HuH-7.5 (cell line): Measurements from ENCODE around the gene PRPSAP2.
A peak's percentile ranks its signal among the peaks of the same experiment; 100 is the strongest.
"Not testable (repeated sequence)": the region's sequence is repeated elsewhere in the genome, so short reads cannot be mapped to it uniquely, and the experiment has no call there.

ENCODE experiments used
- DNase-seq: peaks from one replicate; pipeline ENCODE4 v3.0.0; 2011; ENCODE audit warnings: low spot score

PRPSAP2 gene

GRCh38 chr17:18857864-18858566 lies at the start of gene PRPSAP2:
Gene PRPSAP2, plus strand, starts transcription at chr17:18858131. Its CDS starts 7,703 bp downstream, at chr17:18865834.
- DNase-seq, result peak; percentile 77

GRCh38 chr17:18815924-18816323 lies 42.0 kb upstream of the PRPSAP2 start:
- not testable (repeated sequence) for DNase-seq

GRCh38 chr17:18816489-18817371 lies 41.2 kb upstream of the PRPSAP2 start:
- not testable (repeated sequence) for DNase-seq

GRCh38 chr17:18821430-18821829 lies 36.5 kb upstream of the PRPSAP2 start:
- DNase-seq, result not testable (repeated sequence)

GRCh38 chr17:18827613-18828012 lies 30.3 kb upstream of the PRPSAP2 start:
- not testable (repeated sequence) for DNase-seq

- no peak for DNase-seq
These were observed 9.4 kb upstream of the PRPSAP2 start for GRCh38 chr17:18848501-18848900.

- DNase-seq, result no peak
These were observed 7.3 kb upstream of the PRPSAP2 start for GRCh38 chr17:18850679-18851078.

- no peak for DNase-seq
These were observed 6.7 kb upstream of the PRPSAP2 start for GRCh38 chr17:18851201-18851600.

GRCh38 chr17:18854956-18855355 lies 3.0 kb upstream of the PRPSAP2 start:
- no peak for DNase-seq

GRCh38 chr17:18855831-18856569 lies 1.9 kb upstream of the PRPSAP2 start:
- DNase-seq, result peak; percentile 81

- DNase-seq, result no peak
These were observed 1.4 kb upstream of the PRPSAP2 start for GRCh38 chr17:18856570-18856915.

GRCh38 chr17:18858567-18859245 lies 775 bp downstream of the PRPSAP2 start:
- DNase-seq, result no peak

GRCh38 chr17:18859256-18859655 lies 1.3 kb downstream of the PRPSAP2 start:
- DNase-seq, result no peak

GRCh38 chr17:18860161-18860972 lies 2.4 kb downstream of the PRPSAP2 start:
- DNase-seq, result no peak

- no peak for DNase-seq
These were observed 4.1 kb downstream of the PRPSAP2 start for GRCh38 chr17:18862011-18862410.

- DNase-seq, result not testable (repeated sequence)
These were observed 7.1 kb downstream of the PRPSAP2 start for GRCh38 chr17:18864996-18865395.

- no peak for DNase-seq
These were observed 9.2 kb downstream of the PRPSAP2 start for GRCh38 chr17:18866866-18867813.

- no peak for DNase-seq
These were observed 19.2 kb downstream of the PRPSAP2 start for GRCh38 chr17:18877104-18877645.

GRCh38 chr17:18888766-18889290 lies 30.9 kb downstream of the PRPSAP2 start:
- DNase-seq, result no peak
